Ishikawa (cell line): ENCODE results near the gene CNTROB.
A peak's percentile ranks its signal among the peaks of the same experiment; 100 is the strongest.

Experiments
- CEBPB ChIP-seq: IDR thresholded peaks from 2 replicates; pipeline ENCODE4 v1.6.1; 2012
- EP300 ChIP-seq: IDR thresholded peaks from 2 replicates; pipeline ENCODE4 v1.6.1; 2012; ENCODE audit warnings: borderline replicate concordance
- FOXM1 ChIP-seq: IDR thresholded peaks from 2 replicates; pipeline ENCODE4 v1.6.1; 2012; ENCODE audit warnings: low read depth, borderline replicate concordance
- MAX ChIP-seq: IDR thresholded peaks from 2 replicates; pipeline ENCODE4 v1.6.1; 2012
- NFIC ChIP-seq: IDR thresholded peaks from 2 replicates; pipeline ENCODE4 v1.6.1; 2012
- RAD21 ChIP-seq: IDR thresholded peaks from 2 replicates; pipeline ENCODE4 v1.6.1; 2012; ENCODE audit warnings: low read depth
- REST ChIP-seq: IDR thresholded peaks from 2 replicates; pipeline ENCODE4 v1.6.1; 2012; ENCODE audit warnings: low read depth, mild to moderate bottlenecking
- TAF1 ChIP-seq: IDR thresholded peaks from 2 replicates; pipeline ENCODE4 v1.6.1; 2012; ENCODE audit warnings: low read depth, mild to moderate bottlenecking
- TEAD4 ChIP-seq: IDR thresholded peaks from 2 replicates; pipeline ENCODE4 v1.6.1; 2012
- USF1 ChIP-seq: IDR thresholded peaks from 2 replicates; pipeline ENCODE4 v1.6.1; 2012
- YY1 ChIP-seq: IDR thresholded peaks from 2 replicates; pipeline ENCODE4 v1.6.1; 2012; ENCODE audit warnings: low read depth

GRCh38 chr17:7887482-7888183, 44.4 kb upstream of the CNTROB start:
- TF ChIP-seq FOXM1: 0 out of 2 replicates have a peak, but pooled peaks have one; percentile 17
- TF ChIP-seq MAX: peak; percentile 33; the same call in 1 of the 2 replicates
- TF ChIP-seq REST: no peak
- TF ChIP-seq EP300: no peak; the same call in 1 of the 2 replicates
- TF ChIP-seq CEBPB: no peak
- no peak for TF ChIP-seq RAD21
- TF ChIP-seq YY1: 0 out of 2 replicates have a peak, but pooled peaks have one; percentile 47
- peak; percentile 38; the same call in 1 of the 2 replicates for TF ChIP-seq TAF1
- TF ChIP-seq NFIC: peak; percentile 85
- TF ChIP-seq USF1: no peak
- TF ChIP-seq TEAD4: no peak
